K562 (cell line): Measurements from ENCODE around the gene SIM2. TPM values are rescaled to one million over a fixed set of nuclear protein-coding genes. Genes with fewer than 3 reads are reported as not detected.

ENCODE experiments used
- ATAC-seq: fragments of 200-7000 bp; cut with Tn5 transposase; 3 replicates; pipeline ENCODE4 v1.9.1; 2020; ENCODE audit warnings: moderate library complexity
- BruUV-seq: library from RNA; stranded (reverse); fragments of 400-500 nt; replicated peaks from 2 replicates; lab custom pipeline; 2021; lab: Mats Ljungman, UMichigan
- CTCF ChIA-PET: fragments of 300-600 bp; formaldehyde crosslinking; extraction: SDS; loops from one replicate; lab custom pipeline; 2021; ENCODE audit warnings: low intra/inter-chr PET ratio; lab: Yijun Ruan, JAX
- POLR2A ChIA-PET: fragments of 300-600, 350-650 bp; sonication (Branson Sonifier 250); formaldehyde crosslinking; extraction: SDS; loops from one replicate; lab custom pipeline; 2021; ENCODE audit warnings: antibody characterized with exemption, inconsistent platforms; lab: Yijun Ruan, JAX
- DNase-seq, 4 experiments: peaks; one replicate each; pipeline versions ENCODE4 v3.0.0 to v3.0.0-alpha.2; 2011 to 2018; ENCODE audit warnings: low spot score in 3 of 4, mixed read lengths in 3 of 4; ENCODE audit errors: extremely low read depth in 1 of 4
- FAIRE-seq: peaks from 2 replicates; lab custom pipeline; 2011; peaks lifted over from hg19 to GRCh38; lab: Jason Lieb, UNC
- H2AFZ ChIP-seq: 2 replicates; pipeline ENCODE4 v1.6.0; 2011; ENCODE audit warnings: low read depth, low read length, control low read depth, inconsistent platforms
- H3K27ac ChIP-seq: fragments of 200-600 bp; 3 replicates; pipeline ENCODE4 v1.8.0; 2011; ENCODE audit warnings: low read depth, mild to moderate bottlenecking, control low read depth, inconsistent platforms, low read length, moderate library complexity, mixed read lengths; ENCODE audit errors: extremely low read depth
- H3K27me3 ChIP-seq, 2 experiments: fragments of 300-600 bp in 1 of 2; 2 replicates in 1 of 2; 3 replicates in 1 of 2; pipeline versions ENCODE4 v1.6.0 to v1.8.0; 2011; ENCODE audit warnings: inconsistent platforms in 2 of 2, low read length in 2 of 2, mild to moderate bottlenecking in 1 of 2, mixed read lengths in 1 of 2, moderate library complexity in 1 of 2; ENCODE audit not compliant: control insufficient read depth in 2 of 2, insufficient read depth in 2 of 2
- H3K36me3 ChIP-seq: fragments of 300-600 bp; 3 replicates; pipeline ENCODE4 v1.8.0; 2011; ENCODE audit warnings: mild to moderate bottlenecking, low read length, inconsistent platforms; ENCODE audit not compliant: control insufficient read depth, insufficient read depth
- H3K4me1 ChIP-seq, 2 experiments: fragments of 200-600 bp in 1 of 2; replicated peaks in 1 of 2; 2 replicates in 1 of 2; 3 replicates in 1 of 2; pipeline versions ENCODE4 v1.5.1 to v1.8.0; 2011; ENCODE audit warnings: inconsistent platforms in 2 of 2, low read length in 2 of 2, mild to moderate bottlenecking in 1 of 2, mixed read lengths in 1 of 2, moderate library complexity in 1 of 2; ENCODE audit not compliant: control insufficient read depth in 2 of 2, insufficient read depth in 2 of 2
- H3K4me2 ChIP-seq: 2 replicates; pipeline ENCODE4 v1.6.1; 2011; ENCODE audit warnings: low read length, control low read depth, inconsistent platforms, mixed read lengths; ENCODE audit not compliant: insufficient read depth
- H3K4me3 ChIP-seq: fragments of 200-600 bp; sonication (generic), shearing (Covaris generic); 2 replicates; pipeline ENCODE4 v1.5.1; 2016; ENCODE audit warnings: control low read depth, inconsistent platforms
- H3K79me2 ChIP-seq: fragments of 200-600 bp; 3 replicates; pipeline ENCODE4 v1.8.0; 2011; ENCODE audit warnings: low read length, inconsistent platforms; ENCODE audit not compliant: control insufficient read depth, insufficient read depth
- H3K9ac ChIP-seq, 2 experiments: 2 replicates each; pipeline versions ENCODE4 v1.6.0 to v1.6.1; 2011; ENCODE audit warnings: low read depth in 2 of 2, low read length in 2 of 2, control low read depth in 1 of 2, inconsistent platforms in 1 of 2, mild to moderate bottlenecking in 1 of 2, mixed read lengths in 1 of 2; ENCODE audit not compliant: insufficient read depth in 1 of 2
- H3K9me1 ChIP-seq: one replicate; pipeline ENCODE4 v1.6.0; 2011; ENCODE audit warnings: inconsistent platforms, mild to moderate bottlenecking, low read length, moderate library complexity; ENCODE audit not compliant: control insufficient read depth, insufficient read depth
- H3K9me3 ChIP-seq: replicated peaks from 2 replicates; pipeline ENCODE4 v1.5.1; 2011; ENCODE audit warnings: low read depth, low read length, inconsistent platforms; ENCODE audit not compliant: control insufficient read depth, insufficient read depth
- H4K20me1 ChIP-seq: replicated peaks from 2 replicates; pipeline ENCODE4 v1.6.1; 2011; ENCODE audit warnings: low read length, inconsistent platforms, mixed read lengths; ENCODE audit not compliant: control insufficient read depth, insufficient read depth
- DIDO1 ChIP-seq: fragments of 450-650 bp; IDR thresholded peaks from 2 replicates; pipeline ENCODE4 v1.6.1; 2016; ENCODE audit warnings: low read depth, missing biosample characterization, missing genetic modification characterization
- HMG20A ChIP-seq: fragments of 450-650 bp; formaldehyde crosslinking; conservative IDR thresholded peaks from 2 replicates; pipeline ENCODE4 v1.4.0; 2020; ENCODE audit warnings: mild to moderate bottlenecking, mixed read lengths
- HMG20B ChIP-seq: fragments of 250-450 bp; sonication (Bioruptor Pico); IDR thresholded peaks from 2 replicates; pipeline ENCODE4 v1.5.0; 2021; ENCODE audit warnings: mild to moderate bottlenecking
- KHSRP ChIP-seq: fragments of 450-650 bp; IDR thresholded peaks from 2 replicates; pipeline ENCODE4 v1.6.1; 2017
- MBD2 ChIP-seq: sonication (generic); IDR thresholded peaks from 2 replicates; pipeline ENCODE4 v1.6.1; 2016; ENCODE audit warnings: low read depth, borderline replicate concordance
- MYBL2 ChIP-seq, 2 experiments: fragments of 450-650 bp in 1 of 2; sonication (generic) in 1 of 2; formaldehyde crosslinking in 1 of 2; IDR thresholded peaks; 2 replicates each; pipeline versions ENCODE4 v1.6.1 to v1.8.1; 2017 to 2022; ENCODE audit warnings: borderline replicate concordance in 1 of 2, inconsistent platforms in 1 of 2, low read depth in 1 of 2, mild to moderate bottlenecking in 1 of 2, missing genetic modification reagents in 1 of 2, moderate library complexity in 1 of 2
- PHB ChIP-seq: fragments of 250-450 bp; sonication (Bioruptor Pico); IDR thresholded peaks from 2 replicates; pipeline ENCODE4 v1.5.0; 2021
- RBM25 ChIP-seq: fragments of 200-400 bp; formaldehyde crosslinking; IDR thresholded peaks from 2 replicates; pipeline ENCODE4 v1.6.1; 2018; ENCODE audit warnings: low read length, low read depth, moderate library complexity; ENCODE audit not compliant: severe bottlenecking
- TCF7 ChIP-seq: sonication (generic); IDR thresholded peaks from 2 replicates; pipeline ENCODE4 v1.6.1; 2016; ENCODE audit warnings: antibody characterized with exemption, borderline replicate concordance
- ZNF146 ChIP-seq: IDR thresholded peaks from one replicate; pipeline ENCODE4 v1.6.1; 2018; ENCODE audit warnings: missing compliant biosample characterization; ENCODE audit not compliant: unreplicated experiment
- WGBS: fragments of 100-300 bp; shearing (Covaris generic); methylation state at CpG from one replicate; pipeline ENCODE4 v1.1.6; 2016; ENCODE audit warnings: low coverage, mixed read lengths; ENCODE audit not compliant: insufficient coverage; ENCODE audit errors: missing lambda C conversion rate; 5-methylcytosine and 5-hydroxymethylcytosine counted together
- in situ Hi-C: fragments of 300-500 bp; cut with MboI; formaldehyde crosslinking; loops from 4 replicates; pipeline ENCODE4 v1.15.0; 2018; ENCODE audit warnings: inconsistent platforms, mixed read lengths
- intact Hi-C: fragments of 100-400 bp; cut with micrococcal nuclease; formaldehyde crosslinking; loops from 2 replicates; pipeline ENCODE4 v1.14.2; 2022
- polyA plus RNA-seq, 8 experiments: library from polyadenylated mRNA; depleted of rRNA in 4 of 8; stranded (reverse) in 5 of 8; unstranded in 3 of 8; fragments of >200 nt; fragmentation: Nextera tagmentation in 2 of 8; fragmentation: Illumina TruSeq in 1 of 8; extraction: Ambion mirVana in 2 of 8; extraction: Trizol in 1 of 8; gene quantifications; 2 replicates each; pipeline versions ENCODE4 v1.2.1 to v1.2.3, GENCODE V29; 2011 to 2014; ENCODE audit warnings: inconsistent platforms in 1 of 8, missing spikeins in 1 of 8
- total RNA-seq, 7 experiments: library from RNA; depleted of rRNA in 6 of 7; stranded (reverse); fragments of >200 nt in 6 of 7; fragmentation: Illumina TruSeq in 2 of 7; extraction: Trizol in 2 of 7; gene quantifications; 2 replicates each; pipeline versions ENCODE4 v1.2.1 to v1.2.3, GENCODE V29; 2011 to 2021; ENCODE audit warnings: low replicate concordance in 1 of 7
- TF ChIP-seq, protein P1 (sequence below): fragments of 450-650 bp; conservative IDR thresholded peaks from 2 replicates; pipeline ENCODE4 v1.6.1; 2016; ENCODE audit warnings: missing genetic modification characterization, low read depth, mild to moderate bottlenecking, control low read depth, missing compliant biosample characterization
- TF ChIP-seq, protein P2 (sequence below): sonication (generic); formaldehyde crosslinking; IDR thresholded peaks from 2 replicates; pipeline ENCODE4 v1.9.0; 2022; ENCODE audit warnings: mild to moderate bottlenecking, missing genetic modification reagents
- TF ChIP-seq, protein P3 (sequence below), 2 experiments: fragments of 450-650 bp in 1 of 2; IDR thresholded peaks; 2 replicates each; pipeline ENCODE4 v1.6.1; 2011 to 2017; ENCODE audit warnings: low read depth in 2 of 2, antibody characterized with exemption in 1 of 2, borderline replicate concordance in 1 of 2, low read length in 1 of 2, mild to moderate bottlenecking in 1 of 2, mixed read lengths in 1 of 2; ENCODE audit not compliant: control insufficient read depth in 1 of 2

The SIM2 gene
- total and polyA plus RNA-seq, 9 of the 15 experiments (the other 6 are each of a cell fraction or from before 2014, with no cell fraction given) = 0.07 to 0.11 (median 0.08) TPM; not detected in 6

DNA sequence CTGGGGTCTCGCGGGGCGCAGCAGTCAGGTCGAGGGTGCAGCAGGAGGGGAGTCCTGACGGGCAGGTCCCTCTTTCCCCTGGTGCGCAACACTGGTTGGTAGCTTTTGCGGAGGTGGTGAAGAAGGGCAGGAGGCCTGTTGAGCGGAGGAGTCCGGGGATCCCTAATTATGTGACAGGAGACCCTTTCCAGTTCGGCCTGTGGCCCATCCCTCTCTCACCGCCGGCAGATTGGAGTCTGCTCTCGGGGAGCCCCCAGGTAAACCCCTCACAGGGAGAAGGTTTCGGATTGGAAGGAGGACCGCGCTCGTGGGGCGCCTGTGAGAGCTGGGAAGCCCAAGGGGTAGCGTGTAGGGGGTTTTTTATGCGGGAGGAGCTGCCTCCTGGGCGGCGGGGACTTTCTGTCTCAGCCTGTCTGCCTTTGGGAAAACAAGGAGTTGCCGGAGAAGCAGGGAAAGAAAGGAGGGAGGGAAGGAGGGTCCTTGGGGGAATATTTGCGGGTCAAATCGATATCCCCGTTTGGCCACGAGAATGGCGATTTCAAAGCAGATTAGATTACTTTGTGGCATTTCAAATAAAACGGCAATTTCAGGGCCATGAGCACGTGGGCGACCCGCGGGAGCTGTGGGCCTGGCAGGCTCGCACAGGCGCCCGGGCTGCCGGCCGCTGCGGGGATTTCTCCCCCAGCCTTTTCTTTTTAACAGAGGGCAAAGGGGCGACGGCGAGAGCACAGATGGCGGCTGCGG, 9.5 kb downstream of the SIM2 start (continued):
- TF ChIP-seq, protein P1, sequence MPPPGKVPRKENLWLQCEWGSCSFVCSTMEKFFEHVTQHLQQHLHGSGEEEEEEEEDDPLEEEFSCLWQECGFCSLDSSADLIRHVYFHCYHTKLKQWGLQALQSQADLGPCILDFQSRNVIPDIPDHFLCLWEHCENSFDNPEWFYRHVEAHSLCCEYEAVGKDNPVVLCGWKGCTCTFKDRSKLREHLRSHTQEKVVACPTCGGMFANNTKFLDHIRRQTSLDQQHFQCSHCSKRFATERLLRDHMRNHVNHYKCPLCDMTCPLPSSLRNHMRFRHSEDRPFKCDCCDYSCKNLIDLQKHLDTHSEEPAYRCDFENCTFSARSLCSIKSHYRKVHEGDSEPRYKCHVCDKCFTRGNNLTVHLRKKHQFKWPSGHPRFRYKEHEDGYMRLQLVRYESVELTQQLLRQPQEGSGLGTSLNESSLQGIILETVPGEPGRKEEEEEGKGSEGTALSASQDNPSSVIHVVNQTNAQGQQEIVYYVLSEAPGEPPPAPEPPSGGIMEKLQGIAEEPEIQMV (tag) = no peak

DNA sequence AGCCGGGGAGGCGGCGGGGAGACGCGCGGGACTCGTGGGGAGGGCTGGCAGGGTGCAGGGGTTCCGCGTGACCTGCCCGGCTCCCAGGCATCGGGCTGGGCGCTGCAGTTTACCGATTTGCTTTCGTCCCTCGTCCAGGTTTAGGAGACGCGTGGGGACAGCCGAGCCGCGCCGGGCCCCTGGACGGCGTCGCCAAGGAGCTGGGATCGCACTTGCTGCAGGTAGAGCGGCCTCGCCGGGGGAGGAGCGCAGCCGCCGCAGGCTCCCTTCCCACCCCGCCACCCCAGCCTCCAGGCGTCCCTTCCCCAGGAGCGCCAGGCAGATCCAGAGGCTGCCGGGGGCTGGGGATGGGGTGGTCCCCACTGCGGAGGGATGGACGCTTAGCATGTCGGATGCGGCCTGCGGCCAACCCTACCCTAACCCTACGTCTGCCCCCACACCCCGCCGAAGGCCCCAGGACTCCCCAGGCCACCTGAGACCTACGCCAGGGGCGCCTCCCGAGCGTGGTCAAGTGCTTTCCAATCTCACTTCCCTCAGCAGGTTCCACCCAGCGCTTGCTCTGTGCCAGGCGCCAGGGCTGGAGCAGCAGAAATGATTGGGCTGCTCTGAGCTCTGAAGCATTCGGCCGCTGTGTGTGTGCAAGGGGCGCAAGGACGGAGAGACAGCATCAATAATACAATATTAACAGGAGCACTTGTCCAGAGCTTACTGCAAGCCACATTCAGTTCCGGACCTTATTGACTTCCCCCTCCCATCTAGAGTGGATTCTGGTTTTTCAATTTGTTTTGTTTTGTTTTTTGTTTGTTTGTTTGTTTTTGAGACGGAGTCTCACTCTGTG, 10.3 kb downstream of the SIM2 start:
- no peaks in the 10 kb centered on the region for H3K9me3 ChIP-seq
- DNase-seq (no peak), ATAC-seq (no peak), FAIRE-seq (no peak)
- peaks cover 7% of the 10 kb centered on the region for H4K20me1 ChIP-seq
- H3K27ac ChIP-seq = no peak overlapping the region
- BruUV-seq = no TSS peak
- no peaks in the 10 kb centered on the region for H3K79me2 ChIP-seq
- no peaks in the 10 kb centered on the region for H3K36me3 ChIP-seq
- no peak overlapping the region for H3K4me2 ChIP-seq
- H3K4me3 ChIP-seq = no peak overlapping the region
- no peak overlapping the region for H2AFZ ChIP-seq
- in situ Hi-C loops (no loop called here), intact Hi-C loops (no loop called here)
- ChIA-PET POLR2A (interaction anchor here (0.6 to 1.7 kb wide), 3 partner anchors 10 to 25 kb away, joined by 3 to 5 read pairs (median 4); no protein-coding TSS in a partner anchor), CTCF (no interaction called here)
- WGBS = 11% methylated on average over 42 of the region's 55 CpGs
- peaks cover 65 to 85% of the 10 kb centered on the region in 2 experiments for H3K27me3 ChIP-seq
- no peaks in the 10 kb centered on the region for H3K9me1 ChIP-seq
- no peak overlapping the region for H3K9ac ChIP-seq
- H3K4me1 ChIP-seq = peaks cover 0 to 26% of the 10 kb centered on the region in 2 experiments; a peak in 2 of 5 replicates
- no peak for TF ChIP-seq RBM25
- no peak for TF ChIP-seq TCF7
- no peak for TF ChIP-seq MYBL2 (IDR thresholded peaks at IDR 0.05; ENCODE audit: low read depth)
- TF ChIP-seq MYBL2 (CRISPR knock-in tag; IDR thresholded peaks at IDR 0.05; ENCODE audit: borderline replicate concordance) = no peak
- no peak for TF ChIP-seq DIDO1 (tag)
- TF ChIP-seq KHSRP = no peak
- TF ChIP-seq, protein P2, sequence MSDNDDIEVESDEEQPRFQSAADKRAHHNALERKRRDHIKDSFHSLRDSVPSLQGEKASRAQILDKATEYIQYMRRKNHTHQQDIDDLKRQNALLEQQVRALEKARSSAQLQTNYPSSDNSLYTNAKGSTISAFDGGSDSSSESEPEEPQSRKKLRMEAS (CRISPR knock-in tag) = no peak
- no peak for TF ChIP-seq ZNF146
- no peak for TF ChIP-seq MBD2
- no peak for TF ChIP-seq HMG20B
- no peak for TF ChIP-seq HMG20A
- TF ChIP-seq, protein P3, sequence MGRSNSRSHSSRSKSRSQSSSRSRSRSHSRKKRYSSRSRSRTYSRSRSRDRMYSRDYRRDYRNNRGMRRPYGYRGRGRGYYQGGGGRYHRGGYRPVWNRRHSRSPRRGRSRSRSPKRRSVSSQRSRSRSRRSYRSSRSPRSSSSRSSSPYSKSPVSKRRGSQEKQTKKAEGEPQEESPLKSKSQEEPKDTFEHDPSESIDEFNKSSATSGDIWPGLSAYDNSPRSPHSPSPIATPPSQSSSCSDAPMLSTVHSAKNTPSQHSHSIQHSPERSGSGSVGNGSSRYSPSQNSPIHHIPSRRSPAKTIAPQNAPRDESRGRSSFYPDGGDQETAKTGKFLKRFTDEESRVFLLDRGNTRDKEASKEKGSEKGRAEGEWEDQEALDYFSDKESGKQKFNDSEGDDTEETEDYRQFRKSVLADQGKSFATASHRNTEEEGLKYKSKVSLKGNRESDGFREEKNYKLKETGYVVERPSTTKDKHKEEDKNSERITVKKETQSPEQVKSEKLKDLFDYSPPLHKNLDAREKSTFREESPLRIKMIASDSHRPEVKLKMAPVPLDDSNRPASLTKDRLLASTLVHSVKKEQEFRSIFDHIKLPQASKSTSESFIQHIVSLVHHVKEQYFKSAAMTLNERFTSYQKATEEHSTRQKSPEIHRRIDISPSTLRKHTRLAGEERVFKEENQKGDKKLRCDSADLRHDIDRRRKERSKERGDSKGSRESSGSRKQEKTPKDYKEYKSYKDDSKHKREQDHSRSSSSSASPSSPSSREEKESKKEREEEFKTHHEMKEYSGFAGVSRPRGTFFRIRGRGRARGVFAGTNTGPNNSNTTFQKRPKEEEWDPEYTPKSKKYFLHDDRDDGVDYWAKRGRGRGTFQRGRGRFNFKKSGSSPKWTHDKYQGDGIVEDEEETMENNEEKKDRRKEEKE (IDR thresholded peaks at IDR 0.05; ENCODE audit: borderline replicate concordance in 1 of 2, control insufficient read depth in 1 of 2, low read depth in 2 of 2, low read length in 1 of 2) = no peak
- no peak for TF ChIP-seq PHB (CRISPR knock-in tag)
